HG02970 (cell line): ENCODE measurements around the gene BTD.
"Not testable (repeated sequence)": the region's sequence is repeated elsewhere in the genome, so short reads cannot be mapped to it uniquely, and the experiment has no call there.

Source experiments
- ATAC-seq: cut with Tn5 transposase; IDR thresholded peaks from one replicate; pipeline ENCODE4 v1.9.1; 2021; ENCODE audit warnings: mild to moderate bottlenecking, moderate library complexity, moderate number of reproducible peaks; ENCODE audit not compliant: unreplicated experiment, low FRiP score

Gene BTD

DNA sequence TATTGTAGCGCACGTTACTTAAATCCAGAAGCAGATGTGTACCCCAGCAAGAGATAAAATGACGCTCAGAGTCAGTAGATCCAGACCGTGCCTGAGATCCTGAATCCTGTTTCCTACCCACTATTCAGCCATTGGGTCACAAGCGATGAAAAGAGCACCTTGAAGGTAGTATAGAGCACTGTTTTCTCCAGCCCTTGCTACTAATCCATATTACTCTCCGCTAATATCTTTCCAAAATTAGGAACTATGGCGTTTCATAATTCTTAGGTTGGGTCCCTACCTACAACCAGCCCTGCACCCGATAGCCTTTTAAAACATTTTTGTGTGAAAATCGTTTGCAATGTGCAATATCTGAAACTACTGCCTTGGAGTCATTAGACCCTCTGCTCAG, 596 bp downstream of the BTD start:
- peak; percentile 8 for ATAC-seq

DNA sequence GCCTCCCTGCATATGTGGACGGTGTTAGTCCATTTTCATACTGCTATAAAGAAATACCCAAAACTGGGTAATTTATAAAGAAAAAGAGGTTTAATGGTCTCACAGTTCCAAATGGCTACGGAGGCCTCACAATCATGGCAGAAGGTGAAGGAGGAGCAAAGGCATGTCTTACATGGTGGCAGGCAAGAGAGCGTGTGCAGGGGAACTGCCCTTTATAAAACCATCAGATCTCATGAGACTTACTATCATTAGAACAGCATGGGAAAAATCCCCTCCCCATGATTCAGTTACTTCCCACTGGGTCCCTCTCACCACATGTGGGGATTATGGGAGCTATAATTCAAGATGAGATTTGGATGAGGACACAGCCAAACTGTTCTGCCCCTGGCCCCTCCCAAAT, 1.3 kb downstream of the BTD start:
- not testable (repeated sequence) for ATAC-seq

DNA sequence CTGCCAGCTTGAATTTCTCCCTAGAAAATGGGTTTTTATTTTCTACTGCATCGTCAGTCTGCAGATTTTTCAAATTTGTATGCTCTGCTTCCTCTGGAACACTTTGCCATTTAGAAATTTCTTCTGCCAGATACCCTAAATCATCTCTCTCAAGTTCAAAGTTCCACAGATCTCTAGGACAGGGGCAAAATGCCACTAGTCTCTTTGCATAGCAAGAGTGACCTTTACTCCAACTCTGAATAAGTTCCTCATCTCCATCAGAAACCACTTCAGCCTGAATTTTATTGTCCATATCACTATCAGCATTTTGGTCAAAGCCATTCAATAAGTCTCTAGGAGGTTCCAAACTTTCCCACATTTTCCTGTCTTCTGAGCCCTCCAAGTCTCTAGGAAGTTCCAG, 3.0 kb downstream of the BTD start:
- not testable (repeated sequence) for ATAC-seq

DNA sequence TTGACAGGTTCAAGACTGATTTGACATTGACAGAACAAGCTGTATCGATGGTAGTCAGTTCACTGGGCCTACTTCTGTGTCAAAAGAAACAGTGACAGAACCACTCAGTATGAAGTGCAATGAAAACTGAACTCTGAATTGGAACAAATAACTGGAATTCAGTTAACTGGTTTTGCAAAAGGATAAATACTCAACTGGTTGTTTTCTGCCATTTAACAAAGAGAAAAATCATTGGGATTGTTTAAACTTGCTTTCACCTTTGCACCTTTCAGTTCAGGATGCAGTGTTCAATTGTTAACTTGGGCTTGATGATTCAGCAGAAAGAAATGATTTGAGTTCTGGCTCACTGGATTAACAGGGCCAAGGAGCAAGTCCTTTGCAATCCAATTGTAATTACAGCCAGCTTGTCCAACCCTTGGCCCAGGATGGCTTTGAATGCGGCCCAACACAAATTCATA, 4.9 kb downstream of the BTD start:
- no peak for ATAC-seq

DNA sequence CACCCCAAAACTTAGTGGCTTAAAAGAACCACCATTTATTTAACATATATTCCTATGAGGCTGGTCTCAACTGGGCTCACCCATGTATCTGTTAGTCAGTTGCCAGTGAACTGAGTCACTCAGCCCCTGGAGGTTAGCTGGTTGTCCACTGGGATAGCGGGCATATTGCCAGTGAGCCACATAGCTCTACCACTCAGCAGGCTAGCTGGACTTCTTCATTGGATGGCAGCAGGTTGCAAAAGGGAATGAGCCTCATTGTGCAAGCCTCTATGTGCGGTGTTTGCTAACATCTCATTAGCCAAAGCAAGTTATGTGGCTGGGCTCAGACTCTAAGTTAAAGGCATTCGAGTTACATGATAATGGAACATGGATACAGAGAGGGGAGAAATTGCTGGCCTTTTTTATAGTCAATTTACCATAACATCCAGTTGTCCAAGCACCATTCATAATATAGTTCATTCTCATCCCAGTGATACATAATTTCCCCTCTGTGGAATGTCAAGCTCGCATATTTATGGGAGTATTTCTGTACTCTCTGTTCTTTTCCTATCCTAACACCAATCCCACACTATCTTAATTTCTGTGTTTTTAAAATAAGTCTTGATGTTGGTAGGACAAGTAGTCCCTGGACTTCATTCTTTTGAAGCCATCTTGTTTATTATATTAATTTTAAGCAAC, 8.7 kb downstream of the BTD start:
- no peak for ATAC-seq

DNA sequence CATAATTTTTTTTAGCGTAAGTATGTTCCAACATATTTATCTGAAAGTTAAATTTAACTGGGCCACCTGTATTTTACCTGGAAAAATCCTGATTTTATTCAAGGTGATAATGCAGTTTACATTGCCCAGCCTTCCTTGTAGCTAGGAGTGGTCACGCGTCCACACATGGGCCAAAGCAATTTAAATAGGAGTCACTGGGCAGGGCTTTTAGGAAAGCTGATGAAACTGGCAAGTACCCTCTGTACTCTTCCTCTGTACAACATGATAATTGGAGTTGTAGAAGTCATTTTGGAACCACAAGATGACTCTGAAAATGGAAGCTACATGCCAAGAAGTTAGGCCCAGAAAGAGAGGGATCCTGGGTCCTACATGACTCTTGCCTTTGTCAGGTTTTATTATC, 9.5 kb downstream of the BTD start:
- no peak for ATAC-seq

DNA sequence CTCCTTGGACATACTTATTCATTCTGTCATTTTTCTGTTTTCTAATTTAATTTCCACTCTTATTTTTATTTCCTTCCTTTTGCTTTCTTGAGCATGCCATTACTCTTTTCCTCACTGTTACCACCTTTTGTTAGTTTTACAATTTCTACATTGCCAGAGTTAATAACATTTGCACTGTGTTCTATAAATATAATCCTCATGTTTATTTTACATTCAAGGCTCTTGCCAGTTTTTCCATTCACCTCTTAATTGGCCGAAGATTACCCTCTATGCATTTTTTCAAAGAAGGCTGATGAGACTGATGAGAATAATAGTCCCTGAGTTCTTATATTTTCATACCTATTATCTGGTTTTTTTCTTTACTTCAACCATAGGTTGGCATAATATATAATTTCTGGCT, 10.5 kb downstream of the BTD start:
- no peak for ATAC-seq

DNA sequence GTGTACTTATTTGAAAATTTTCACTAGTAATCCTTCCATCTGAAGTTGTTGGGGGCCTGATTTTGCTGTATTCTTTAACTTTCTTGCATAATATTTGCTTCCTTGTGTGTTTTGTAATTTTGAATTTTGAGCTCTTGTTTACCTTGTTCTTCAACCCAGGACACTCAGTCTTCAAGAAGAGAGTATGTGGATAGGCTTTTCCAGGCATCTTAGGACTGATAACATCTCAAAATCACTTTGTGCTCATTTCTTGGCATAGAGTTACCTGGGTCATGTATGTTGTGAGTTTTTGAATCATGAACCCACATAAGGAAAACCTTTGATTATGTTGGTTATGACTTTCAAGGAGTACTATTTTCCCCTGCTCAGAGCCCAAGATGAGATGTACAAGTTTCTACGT, 13.4 kb downstream of the BTD start:
- ATAC-seq = no peak

DNA sequence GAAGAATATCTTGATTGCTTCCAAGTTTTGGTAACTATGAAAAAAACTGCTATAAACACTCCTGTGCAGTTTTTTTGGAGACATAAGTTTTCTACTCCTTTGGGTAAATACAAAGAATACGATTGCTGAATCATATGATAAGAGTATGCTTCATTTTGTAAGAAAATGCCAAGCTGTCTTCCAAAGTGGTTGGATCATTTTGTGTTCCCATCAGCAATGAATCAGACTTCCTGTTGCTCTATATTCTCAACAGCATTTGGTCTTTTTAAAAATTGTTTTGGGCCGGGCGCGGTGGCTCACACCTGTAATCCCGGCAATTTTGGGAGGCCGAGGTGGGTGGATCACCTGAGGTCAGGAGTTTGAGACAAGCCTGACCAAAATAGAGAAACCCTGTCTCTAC, 14.5 kb downstream of the BTD start:
- no peak for ATAC-seq

DNA sequence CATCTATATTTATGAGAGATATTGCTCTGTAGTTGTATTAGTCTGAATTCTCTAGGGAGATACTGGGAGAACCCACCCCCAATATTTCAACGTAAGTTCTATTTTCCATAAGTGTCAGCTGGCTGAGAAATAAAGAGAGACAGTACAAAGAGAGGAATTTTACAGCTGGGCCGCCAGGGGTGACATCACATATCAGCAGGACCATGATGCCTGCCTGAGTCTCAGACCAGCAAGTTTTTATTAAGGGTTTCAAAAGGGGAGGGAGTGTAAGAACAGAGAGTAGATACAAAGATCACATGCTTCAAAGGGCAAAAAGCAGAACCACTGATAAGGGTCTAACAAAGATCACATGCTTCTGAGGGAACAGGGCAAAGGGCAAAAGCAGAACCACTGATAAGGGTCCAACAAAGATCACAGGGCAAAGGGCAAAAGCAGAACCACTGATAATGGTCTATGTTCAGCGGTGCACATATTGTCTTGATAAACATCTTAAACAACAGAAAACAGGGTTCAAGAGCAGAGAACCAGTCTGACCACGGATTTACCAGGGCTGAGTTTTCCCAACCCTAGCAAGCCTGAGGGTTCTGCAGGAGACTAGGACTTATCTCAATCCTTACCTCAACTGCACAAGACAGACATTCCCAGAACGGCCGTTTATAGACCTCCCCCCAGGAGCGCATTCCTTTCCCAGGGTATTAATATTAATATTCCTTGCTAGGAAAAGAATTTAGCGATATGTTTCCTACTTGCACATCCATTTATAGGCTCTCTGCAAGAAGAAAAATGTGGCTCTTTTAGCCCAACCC, 18.3 kb downstream of the BTD start:
- not testable (repeated sequence) for ATAC-seq

DNA sequence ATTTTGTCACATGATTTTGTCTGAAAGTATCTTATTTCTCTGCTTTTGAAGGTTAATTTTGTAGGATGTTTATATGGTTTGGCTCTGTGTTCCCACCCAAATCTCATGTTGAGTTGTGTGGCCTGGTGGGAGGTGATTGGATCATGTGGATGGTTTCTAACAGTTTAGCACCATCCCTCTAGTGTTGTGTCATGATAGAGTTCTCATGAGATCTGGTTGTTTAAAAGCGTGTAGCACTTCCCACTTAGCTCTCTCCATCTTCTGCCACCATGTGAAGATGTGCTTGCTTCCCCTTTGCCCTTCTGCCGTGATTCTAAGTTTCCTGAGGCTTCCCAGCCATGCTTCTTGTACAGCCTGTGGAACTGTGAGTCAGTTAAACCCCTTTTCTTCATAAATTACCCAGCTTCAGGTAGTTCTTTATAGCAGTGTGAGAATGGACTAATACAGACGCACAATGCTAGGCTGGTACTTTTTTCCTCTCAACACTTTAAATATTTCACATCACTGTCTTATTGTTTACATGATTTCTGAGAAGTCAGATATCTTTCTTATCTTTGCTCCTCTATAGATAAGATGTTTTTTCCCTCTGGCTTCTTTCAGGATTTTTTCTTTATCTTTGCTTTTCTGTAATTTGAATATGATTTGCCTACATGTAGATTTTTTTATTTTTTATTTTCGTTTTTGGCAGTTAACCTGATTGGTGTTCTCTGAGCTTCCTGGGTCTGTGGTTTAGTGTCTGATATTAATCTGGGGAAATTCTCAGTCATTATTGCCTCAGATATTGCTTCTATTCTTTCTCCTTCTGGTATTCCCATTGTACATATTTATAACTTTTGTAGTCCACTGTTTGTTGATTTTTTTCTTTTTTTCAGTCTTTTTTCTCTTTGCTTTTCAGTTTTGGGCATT, 22.2 kb downstream of the BTD start:
- no peak for ATAC-seq

DNA sequence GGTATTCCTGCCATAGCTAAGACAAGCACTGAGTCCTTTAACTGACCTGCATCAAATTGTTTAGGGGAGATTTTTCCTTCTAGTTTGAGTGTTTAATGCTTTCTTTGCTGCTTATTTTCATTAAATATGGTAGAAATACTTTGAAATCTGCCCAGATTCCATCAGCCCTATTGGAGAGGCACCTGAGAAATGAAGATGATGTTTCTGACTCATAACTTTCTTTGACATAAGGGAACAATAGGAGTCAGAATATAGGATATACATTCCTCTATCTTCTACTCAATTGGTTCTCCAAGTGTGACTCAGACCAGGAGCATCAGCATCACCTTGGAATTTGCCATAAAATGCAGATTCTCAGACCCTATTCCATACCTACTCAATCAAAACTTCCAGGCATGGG, 27.4 kb downstream of the BTD start:
- ATAC-seq = no peak

DNA sequence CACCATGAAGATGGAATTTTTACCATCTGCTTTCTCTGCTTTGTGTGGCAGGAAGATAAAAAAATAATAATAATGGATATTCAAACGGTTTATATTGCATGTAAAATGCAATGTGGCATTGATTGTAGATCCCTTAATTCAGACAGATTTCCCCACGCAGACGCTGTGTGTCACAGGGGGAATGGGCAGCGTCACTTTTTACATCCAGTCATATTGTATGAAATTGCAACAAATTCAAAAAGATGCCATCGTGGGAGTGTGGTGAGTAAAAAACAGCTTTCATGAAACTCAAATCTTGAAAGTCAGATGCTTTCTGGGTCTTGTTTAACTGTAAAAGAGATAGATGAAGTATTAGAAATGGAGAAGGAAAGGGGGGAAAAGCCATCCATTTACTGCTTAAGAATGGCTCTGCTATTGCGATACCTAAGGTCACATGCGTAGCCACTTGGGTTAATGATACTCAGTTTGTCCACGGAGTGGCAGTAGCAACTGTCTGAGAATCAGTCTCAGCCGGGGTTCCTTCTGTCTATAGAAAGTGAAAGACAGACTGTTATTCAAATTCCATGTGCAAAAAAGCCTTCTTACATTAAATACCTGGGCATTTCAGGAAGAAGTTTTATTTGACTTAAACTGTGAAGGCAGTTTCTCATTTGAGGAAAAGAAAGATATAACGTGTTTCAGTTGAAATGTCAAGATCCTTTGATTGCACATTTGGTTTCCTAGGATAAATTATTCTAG, 28.5 kb downstream of the BTD start:
- ATAC-seq = peak; percentile 81

DNA sequence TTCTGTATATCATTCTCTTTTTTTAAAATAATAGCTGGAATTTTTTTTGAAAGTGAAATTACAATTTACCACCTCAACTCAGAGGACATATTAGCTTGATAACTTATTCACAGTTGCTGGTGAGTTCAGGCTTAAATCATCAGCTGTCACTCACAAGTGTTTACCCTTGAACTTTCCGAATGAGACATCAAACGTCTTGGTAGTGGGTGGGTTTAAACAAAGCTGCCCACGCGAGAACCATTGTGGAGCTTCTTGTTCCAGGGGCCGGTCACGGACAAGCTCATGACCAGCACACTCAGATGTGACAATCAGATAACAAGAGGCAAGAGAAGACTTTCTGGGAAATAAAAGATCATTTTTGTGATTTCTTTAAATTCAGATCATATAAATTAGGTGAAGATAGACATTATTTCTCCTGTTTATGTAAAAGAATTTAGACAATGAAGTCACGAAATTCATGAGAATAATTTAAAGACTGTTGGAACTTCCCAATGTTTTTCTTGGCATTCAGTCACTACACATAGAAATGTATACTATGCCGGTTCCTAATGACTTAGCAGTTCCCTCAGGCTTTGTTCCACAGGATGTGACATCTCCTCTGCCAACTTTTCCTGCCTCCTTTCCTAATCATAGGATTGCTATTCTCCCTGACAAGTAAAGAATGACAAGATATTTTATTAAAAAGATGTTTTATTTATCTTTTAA, 29.3 kb downstream of the BTD start:
- ATAC-seq = no peak

DNA sequence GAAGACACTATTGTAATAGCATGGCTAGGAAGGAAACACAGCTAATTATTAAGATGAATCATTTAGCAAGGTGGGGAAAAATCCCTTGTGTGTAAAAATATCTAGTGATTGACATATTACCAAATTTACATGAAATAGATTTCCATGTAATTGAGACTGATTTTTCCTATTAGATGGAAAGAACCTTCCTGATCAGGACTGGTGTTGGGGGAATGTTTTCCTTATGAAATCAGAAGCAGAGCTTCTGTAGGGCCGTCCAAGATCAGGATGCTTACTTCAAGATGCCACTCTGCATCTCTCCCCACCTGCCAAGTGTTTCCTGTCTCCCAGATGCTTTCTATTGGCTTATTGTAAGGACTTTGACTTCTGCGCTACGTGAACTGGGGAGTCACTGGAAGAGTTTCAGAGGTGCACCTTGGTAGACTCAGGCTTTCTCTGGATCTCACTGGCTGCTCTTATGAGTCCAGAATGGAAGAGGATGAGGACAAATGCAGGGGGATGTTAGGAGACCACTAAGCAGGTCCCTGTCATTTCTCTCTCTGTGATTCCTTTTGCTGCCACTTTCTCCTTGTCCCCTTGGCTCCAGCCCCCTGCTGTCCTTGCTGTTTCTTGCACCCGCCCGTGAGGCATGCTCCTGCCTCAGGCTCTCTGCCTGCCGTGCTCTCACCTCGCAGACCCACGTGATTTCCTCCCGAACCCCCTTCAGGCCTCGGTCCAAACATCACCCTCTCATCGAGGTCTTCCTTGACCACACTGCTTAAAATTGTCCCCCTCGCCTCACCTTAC, 30.1 kb downstream of the BTD start:
- ATAC-seq = no peak

DNA sequence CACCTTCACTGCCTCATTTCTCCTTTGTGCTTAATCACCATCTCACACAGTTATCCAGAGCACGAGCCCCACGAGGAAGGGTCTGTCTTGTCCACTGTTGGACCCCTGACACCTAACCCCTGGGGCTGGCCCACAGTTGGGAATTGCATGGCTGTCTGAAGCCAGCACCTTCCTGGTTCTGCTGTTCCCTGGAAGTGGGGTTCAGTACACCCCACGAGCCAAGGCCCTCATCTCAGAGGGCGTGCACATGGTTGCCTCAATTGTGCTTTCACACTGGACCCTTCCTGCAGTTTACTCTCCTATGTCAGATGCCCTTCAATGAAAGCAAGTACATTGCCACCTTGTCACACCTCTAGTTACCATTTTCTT, 30.7 kb downstream of the BTD start:
- no peak for ATAC-seq

DNA sequence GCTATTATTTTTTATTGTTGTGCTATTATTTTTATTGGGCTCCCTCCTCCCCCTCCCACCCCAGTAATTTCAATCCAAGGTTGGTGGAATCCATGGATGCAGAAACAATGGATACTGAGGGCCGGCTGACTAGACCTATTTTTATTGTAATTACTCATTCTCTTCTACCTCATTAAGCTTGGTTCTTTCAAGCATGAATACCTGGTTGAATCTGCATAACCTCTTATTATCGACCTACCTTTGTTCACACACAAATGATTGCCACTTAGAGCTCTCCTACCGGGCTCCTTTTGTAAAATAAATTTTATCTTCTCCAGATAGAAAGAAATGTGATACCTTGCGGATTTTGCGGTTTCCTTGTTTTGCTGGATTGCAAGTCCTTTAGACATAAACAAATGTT, 31.6 kb downstream of the BTD start:
- ATAC-seq = no peak

DNA sequence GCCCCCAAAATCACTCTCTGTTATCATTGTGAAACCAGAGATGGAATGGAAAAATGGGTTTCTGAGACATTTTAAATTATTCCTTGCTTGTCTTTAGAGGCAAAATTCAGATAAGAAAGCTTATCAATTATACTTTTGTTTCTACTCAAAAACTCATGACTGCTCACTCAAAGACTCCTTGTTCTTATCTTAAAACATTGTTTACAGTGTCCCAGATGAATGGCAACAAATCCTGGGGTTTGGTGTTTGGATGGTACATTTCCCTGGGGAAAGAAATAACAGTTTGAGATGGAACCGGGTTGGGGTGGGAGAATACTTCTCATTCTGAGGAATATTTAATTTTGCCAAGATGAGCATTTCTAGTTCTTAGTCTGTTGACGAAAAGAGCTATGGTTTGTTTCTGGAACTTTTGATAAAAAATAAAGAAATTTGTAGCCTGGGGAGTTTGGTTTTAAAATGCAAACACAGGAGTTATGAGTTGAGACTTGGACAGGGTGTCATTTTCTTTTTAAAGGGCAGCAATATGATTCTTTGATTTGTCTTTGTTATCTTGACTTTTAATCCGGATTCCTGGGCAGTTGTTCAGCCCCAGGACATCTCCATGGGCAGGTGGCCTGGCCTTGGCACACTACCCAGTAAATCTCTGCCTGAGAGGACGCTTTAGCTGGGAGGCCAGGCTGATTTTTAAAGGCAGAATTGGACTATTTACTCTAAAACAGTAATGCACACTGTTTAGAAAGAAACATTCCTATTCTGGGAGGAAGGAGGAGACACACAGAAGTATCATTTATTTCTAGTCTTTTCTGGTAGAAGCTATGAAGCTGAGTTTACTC, 32.4 kb downstream of the BTD start:
- ATAC-seq = no peak
